ENCODE data around the gene PCP4.

PCP4 gene

GRCh38 chr21:39976800-39977199, 109.6 kb downstream of the PCP4 start:
- DNase-seq: no peak

Data from inflammatory macrophage treated with lipopolysaccharide for 1 hour (primary cell).